ENCODE measurements around the gene TCL1B.
"Not testable (repeated sequence)": the region's sequence is repeated elsewhere in the genome, so short reads cannot be mapped to it uniquely, and the experiment has no call there.

Gene TCL1B

DNA sequence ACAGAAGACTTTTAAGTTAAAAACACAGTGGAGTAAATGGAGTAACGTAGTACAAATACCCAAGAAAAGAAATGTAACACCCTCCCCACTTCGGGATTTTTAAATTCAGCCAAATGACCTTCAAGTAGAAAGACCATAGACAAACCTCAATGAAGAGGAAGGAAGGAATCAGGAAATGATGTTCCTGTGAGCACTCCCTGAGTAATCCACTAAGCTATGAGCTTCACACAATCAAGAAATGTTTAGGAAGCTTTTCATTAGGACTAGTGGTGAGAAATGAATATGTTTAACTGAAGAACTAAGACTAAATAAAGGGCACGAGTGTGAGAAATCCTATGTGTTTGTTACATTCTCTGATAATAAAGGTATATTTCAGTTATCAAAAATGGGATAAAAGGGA lies 17.6 kb downstream of the TCL1B start:
- no peak for DNase-seq

DNA sequence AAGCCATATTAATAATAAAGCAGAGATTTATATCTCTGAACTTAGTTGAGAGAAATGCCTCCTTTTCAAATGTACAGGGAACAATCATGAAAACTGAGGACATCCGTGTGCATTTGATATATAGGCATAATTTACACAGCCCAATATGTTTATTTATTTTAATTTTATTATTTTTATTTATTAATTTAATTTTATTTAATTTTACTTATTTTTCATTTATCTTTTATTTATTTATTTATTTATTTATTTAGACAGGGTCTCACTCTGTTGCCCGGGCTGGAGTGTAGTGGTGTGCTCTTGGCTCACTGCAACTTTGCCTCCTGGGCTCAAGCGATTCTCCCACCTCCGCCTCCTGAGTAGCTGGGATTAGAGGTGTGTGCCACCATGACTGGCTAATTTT lies 19.3 kb downstream of the TCL1B start:
- no peak for DNase-seq

DNA sequence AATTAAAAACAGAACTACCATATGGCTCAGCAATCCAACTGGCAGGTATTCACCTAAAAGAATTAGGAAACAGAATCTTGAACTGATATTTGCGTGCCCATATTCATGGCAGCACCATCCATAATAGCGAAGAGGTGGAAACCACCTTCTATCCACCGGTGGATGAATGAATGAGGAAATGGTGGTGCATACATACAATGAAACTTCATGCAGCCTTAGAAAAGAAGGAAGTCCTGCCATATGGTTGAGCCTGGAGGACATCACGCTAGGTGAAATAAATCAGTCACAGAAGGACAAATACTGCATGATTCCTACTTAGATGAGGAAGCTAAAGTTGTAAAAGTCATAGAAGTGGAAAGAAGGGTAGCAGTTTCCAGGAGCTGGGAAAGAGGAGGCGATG lies 21.1 kb downstream of the TCL1B start:
- DNase-seq, result no peak

DNA sequence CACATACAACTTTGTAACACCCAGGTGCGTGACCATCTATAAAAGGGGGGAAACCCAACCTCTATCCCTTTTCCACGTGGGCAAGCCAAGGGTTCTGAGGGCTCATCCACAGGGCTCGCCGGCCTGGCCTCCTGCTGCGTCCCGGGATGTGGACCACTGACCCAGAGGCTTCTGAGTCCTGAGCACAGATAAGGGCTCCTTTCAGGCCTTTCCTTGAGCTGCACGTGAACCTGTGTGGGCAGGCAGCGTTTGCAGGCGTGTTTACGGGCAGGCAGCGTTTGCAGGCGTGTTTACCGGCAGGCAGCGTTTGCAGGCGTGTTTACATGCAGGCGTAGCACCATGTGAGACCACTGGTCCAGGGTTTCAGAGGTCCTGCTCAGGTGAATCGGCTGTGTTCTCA lies 23.9 kb downstream of the TCL1B start:
- DNase-seq, result no peak

DNA sequence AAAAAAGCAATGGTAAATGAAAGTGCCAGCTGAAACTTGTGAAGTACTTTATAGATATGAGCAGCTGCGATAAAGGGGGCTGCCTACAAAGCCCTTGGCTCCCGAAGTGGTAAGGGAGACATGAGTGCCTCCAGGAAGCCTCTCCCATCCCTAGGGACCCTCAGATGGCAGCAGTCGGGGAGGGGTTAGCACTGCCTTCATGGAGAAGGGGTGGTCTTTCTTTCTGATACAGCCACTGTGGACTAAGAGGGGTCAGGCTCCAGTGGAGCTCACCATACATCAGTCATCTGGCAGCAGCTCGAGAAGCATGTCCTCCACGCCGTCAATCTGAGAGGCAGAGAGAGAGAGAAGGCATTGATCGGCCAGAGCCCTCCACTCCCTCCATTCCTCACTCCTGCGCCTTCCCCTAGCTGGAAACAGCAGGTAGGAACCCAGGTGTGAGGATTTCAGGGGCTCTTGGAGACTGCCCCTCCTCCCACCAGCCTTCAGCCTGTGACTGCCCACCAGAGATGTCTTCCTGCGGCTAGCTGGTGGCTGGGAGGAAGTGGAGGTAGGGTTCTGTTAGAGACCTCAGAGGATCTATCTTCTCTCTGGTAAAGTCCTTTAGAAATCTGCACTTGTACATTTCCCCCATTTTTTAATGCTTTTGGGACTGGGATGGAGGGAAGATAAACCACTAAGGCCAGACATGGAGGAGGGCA lies 25.4 kb downstream of the TCL1B start:
- DNase-seq, result no peak

DNA sequence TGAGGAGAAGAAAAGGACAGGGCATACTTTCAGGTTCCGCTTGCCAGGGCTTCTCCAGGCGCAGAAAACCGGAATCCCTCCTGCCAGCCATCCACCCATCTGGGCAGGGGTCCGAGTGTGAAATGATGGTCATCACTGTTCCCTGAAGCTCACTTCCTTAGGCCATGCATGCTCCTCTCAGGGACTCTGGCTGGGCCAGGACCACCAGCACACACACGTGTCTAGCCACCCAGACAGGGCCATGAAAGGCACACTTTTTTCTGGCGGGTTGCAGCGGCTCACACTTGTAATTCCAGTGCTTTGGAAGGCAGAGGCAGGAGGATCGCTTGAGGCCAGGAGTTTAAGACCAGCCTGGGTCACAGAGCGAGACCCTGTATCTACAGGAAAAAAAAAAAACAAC lies 26.2 kb downstream of the TCL1B start:
- no peak for DNase-seq

DNA sequence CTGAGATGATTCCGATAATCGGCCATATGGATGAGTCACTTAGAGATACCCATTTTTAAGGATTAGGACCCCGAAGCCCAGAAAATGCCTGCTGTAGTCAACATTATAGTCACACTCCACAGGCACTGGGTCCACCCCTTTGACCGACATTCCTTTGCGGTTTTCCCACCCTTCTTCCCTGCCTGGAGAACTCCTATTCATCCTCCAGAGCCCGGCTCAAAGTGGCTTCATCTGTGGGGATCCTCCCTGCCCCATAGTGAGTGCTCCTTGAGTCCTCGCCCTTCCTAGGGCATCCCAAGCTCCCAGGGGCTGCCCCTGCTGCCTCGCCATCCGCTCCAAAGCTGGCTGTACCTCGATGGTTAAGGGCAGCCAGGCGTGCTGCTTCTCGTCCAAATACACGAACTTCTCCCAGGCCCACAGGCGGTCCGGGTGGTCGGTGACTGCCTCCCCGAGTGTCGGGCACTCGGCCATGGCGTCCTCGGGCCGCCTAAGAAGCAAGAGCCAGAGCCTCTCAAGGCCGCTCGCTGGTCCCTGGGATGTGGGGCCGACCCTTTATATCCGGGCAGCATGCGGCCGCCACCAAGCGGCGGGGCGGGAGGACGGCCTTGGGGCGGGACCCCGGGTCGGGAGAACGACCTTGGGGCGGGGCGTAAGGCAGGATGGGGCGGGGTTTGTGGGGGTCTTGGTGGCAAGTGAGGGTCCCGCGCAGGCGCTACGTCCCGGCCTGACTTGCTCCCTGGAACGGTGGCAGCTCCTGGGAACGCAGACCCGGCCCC lies 27.6 kb downstream of the TCL1B start, which contains the start of gene TCL1A:
TSS of gene TCL1A (minus strand) at position 530 of the 776 bp plus-strand sequence. CDS start at position 471, 59 bp downstream.
- no peak for DNase-seq

DNA sequence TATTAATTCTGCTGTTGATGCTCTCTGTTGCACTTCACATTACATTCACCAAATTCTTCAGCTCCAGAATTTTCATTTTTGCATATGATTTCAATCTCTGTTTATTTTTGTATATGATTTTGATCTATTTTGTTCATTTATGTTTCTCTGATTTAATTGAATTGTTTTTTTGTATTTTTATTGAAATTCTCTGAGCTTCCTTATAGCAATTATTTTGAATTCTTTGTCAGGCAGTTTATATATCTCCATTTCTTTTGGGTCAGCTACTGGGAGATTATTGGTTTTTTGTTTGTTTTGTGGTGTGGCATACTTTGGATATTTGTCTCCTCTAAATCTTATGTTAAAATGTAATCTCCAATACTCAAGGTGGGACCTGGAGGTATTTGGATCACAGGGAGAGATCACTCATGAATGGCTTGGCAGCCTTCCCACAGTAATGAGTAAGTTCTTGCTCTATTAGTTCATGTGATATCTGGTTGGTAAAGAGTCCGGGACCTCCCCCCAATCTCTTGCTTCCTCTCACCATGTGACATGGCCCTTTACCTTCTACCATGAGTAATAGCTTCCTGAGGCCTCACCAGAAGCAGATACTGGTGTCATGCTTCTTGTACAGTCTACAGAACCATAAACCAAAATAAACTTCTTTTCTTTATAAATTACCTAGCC lies 36.4 kb downstream of the TCL1B start:
- no peak for DNase-seq

DNA sequence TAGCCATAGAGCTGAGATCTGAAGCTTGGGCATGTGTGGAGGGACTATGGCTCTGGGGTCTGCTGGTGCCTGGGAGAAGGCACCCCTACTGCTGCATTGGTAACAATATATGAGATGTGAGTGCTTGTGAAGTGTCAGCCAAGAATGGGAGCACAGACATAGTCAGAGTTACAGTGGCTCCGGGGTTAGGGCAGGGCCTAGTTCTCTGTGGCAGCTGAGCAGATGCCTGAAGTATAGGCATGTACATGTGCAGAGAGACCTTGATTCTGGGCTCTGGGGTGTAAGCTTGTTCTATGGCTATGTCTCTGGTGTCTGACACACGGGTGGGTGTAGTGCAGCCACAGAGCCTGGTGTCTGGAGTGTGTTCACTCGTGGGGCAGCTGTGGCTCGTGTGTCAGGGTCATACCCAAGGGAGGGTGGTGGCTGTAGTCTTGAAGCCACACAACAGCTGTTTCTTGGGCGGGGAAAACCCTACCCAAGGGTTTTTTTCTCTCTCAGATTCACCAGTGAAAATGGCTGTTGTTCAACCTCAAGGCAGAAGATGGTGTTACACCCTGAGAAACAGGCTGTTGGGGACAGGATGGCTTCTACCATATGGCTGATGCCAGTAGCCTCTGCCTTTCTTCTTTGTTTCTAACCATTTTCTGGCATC lies 39.6 kb downstream of the TCL1B start:
- DNase-seq, result no peak

DNA sequence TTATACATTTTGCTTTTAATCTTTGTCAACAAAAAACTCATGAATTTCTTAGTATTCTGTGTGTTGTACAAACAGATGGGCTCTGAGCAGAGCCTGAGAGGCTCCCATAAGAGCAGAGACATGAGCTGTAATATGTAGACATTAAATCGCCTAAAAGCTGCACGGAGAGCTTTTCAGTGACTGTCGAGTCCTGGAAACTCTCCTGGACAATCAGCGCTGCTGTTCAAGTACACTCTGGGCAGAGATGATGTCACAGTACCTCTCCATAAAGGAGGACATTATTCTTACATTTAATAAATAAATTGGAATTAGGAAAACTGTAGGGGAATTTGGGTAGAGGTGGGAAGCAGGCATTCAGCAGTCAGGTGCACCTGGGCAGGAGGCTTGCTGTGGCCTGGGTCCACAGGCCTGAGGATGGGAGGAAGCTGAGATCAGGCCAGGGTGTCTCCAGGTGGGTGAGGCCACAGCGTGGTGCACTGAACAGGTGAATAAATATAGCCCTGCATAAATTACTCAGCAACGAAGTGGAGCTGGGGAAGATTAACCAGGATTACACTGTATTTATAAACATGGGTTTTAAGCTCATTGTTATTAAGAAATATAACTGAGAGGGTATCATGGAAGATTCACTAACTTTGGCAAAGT lies 41.0 kb downstream of the TCL1B start:
- peak; percentile 84 for DNase-seq

DNA sequence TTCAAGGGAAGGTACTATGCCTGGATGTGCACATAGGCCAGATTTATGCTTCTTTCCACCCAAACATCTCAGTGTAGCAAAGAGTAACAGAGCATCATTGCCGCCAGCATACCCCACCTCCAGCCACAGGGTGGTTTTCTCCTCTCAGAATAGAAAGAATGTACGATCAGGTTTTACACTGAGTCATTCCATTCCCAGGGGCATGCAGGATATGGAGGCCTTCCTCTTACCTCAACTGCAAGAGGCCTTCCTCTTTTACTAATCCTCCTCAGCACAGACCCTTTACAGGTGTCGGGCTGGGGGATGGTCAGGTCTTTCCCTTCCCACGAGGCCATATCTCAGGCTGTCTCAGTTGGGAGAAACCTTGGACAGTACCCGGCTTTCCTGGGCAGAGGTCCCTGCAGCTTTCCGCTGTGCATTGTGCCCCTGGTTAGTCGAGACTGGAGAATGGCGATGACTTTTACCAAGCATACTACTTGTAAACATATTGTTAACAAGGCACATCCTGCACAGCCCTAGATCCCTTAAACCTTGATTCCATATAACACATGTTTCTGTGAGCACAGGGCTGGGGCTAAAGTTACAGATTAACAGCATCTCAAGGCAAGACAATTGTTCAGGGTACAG lies 43.3 kb downstream of the TCL1B start:
- DNase-seq, result not testable (repeated sequence)

DNA sequence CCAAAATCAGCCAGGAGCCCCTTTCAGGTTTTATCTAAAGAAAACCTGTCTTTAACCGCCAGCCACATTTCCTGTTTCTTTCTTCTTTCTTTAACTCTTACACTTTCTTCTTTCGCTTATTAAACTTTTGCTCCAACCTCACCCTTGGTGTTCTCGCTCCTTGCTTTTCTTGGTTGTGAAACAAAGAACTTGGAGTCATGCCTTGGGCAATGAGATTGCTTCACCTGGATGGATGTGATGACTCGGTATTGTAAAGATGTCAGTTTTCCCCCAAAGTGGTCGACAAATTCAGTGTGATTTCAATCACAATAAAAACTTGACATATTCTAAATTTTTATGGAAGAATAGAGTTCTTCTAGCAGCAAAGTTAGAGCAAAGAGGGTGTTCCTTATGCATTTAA lies 43.9 kb downstream of the TCL1B start:
- no peak for DNase-seq

DNA sequence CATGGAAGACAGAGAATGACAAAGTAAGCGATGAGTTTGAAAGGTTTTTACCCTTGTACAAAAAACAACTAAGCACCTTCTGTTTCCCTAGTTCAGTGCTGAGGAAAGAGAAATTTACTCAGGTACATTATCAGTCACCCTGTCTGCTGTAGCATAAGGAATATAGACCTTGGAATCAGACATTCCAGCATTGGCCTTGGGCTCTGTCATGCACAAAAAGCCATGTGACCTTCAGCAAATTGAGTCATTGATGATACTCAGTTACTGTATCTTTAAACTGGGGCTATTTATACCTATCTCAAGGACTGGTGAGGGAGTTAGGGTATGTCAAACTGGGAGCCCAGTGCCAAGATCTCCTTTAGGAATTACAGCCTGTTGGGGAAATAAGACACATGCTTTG lies 47.0 kb downstream of the TCL1B start:
- no peak for DNase-seq

DNA sequence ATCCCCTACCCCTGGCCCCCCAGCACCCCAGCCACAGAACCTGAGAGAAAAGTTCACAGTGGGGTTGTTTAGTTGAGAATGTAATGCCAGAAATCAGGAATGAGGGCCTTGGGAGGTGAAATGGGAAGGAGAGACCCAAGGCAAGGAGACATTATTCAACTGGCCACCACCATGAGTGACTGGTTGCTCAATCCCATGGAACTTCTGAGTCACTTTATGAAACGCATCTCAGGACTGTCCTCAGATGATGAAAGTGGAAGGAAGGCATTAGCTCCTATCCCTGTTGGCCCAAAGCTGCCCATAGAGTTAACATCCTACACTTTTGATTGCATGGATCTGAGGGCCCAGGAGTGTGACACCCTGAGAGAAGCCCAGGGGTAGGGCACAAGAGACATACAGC lies 53.1 kb downstream of the TCL1B start:
- no peak for DNase-seq

DNA sequence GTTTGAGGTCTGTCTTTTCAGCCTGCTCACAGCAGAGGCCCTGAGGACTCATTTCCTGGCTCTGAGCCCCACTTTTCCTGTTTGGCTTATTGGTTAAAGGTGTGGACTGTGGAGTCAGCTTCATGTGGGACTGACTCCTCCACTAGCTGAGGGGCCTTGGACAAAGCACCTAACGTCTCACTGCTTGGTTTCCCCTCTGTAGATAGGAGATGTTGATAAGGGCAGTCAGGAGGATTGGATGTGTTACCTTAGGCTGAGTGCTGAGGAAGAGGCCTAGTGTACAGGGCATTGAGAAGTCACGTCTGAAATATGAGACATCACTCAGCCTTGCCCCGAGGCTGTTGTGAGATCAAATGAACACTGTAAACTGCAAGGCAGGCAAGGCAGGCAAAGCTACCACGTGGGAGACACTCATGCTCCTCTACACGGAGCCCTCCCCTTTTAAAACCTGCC lies 54.8 kb downstream of the TCL1B start:
- peak; percentile 73 for DNase-seq

DNA sequence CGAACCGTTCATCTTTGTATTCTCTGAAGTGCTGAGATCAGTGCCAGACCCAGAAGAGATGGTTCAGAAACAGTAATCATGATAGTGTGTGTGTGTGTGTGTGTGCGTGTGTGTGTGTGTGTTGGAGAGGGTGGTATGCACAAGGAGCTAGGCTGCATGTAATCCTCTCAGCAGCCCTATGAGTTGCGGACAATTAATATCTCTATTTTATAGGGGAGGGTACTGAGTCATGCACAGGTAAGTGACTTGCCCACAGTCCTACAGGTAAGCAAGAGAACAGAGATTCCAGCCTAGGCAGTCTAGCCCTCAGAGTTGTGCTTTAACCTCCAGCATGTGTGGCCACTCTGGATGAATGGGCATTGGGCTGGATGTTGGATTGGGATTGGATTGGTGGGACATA lies 55.6 kb downstream of the TCL1B start:
- DNase-seq, result no peak
